ENCODE results near the gene SYT1.

- no peak for TF ChIP-seq EZH2 (IDR thresholded peaks at IDR 0.05; ENCODE audit: borderline replicate concordance, insufficient read depth, low read depth, low read length, poor library complexity, severe bottlenecking)
- TF ChIP-seq, protein P1, sequence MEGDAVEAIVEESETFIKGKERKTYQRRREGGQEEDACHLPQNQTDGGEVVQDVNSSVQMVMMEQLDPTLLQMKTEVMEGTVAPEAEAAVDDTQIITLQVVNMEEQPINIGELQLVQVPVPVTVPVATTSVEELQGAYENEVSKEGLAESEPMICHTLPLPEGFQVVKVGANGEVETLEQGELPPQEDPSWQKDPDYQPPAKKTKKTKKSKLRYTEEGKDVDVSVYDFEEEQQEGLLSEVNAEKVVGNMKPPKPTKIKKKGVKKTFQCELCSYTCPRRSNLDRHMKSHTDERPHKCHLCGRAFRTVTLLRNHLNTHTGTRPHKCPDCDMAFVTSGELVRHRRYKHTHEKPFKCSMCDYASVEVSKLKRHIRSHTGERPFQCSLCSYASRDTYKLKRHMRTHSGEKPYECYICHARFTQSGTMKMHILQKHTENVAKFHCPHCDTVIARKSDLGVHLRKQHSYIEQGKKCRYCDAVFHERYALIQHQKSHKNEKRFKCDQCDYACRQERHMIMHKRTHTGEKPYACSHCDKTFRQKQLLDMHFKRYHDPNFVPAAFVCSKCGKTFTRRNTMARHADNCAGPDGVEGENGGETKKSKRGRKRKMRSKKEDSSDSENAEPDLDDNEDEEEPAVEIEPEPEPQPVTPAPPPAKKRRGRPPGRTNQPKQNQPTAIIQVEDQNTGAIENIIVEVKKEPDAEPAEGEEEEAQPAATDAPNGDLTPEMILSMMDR (IDR thresholded peaks at IDR 0.05) = no peak
These were observed 251.2 kb downstream of the SYT1 start for GRCh38 chr12:79115743-79116142.

All from B cell (primary cell).